Colon (tissue), 2 donors: ENCODE data around the gene MTCL1.

ENCODE experiments used
- FAIRE-seq: peaks from 2 replicates; lab custom pipeline; 2012; peaks lifted over from hg19 to GRCh38; lab: Jason Lieb, UNC
- donor health status: control.
- donor health status: control.

MTCL1 gene

DNA sequence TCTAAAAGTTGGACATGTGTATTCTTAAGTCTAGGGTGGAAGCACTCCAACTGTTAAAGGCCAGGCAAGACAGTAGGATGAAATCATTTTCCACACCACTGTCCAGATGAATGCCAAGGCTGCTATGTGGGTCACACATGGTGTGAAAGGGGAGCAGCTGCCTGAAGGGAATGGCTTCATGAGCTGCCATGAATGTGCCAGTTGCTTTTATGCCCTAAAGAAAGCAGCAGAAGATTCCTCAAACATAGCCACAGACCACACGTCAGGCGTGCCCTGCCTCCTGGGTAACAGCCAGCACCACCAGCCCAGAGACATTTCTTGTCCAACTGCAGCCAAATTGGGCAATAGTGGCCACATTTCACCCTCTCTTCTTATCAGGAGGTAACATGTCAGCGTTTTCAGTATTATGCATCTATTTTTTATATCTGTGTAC, 130.2 kb downstream of the MTCL1 start:
- FAIRE-seq = no peak

GRCh38 chr18:8839281-8839680, 133.9 kb downstream of the MTCL1 start:
- FAIRE-seq = no peak

DNA sequence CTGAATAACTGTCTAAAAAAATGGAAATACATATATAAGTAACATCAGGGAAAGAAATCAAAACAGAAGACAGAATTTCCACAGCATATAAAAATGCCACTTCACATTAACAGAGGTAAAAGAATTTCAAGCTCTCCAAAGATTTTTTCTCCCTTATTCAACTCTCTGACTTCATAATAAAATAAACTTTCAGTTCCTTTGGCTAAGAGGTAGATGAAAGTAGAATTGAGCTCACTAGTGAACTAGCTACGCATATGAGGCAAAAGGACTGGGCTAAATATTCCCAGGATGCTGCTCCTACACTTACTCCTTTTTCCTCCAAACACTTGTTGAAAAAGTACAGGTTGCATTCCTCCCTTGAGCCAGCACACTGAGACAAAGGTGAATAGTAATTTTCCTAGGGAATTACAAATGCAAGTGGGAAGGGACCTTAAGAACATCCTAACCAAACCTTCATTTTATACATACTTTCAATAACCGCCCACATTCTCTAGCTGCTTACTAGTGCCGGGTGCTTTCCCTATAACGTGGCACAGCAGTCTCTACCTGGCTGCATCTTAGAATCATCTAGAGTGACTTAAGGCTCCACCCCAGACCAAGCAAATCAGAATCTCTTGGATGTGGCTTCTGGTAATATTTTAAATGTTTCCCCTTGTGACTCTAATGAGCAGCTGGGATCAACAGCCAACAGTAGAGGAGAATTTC, 136.6 kb downstream of the MTCL1 start:
- no peak for FAIRE-seq

DNA sequence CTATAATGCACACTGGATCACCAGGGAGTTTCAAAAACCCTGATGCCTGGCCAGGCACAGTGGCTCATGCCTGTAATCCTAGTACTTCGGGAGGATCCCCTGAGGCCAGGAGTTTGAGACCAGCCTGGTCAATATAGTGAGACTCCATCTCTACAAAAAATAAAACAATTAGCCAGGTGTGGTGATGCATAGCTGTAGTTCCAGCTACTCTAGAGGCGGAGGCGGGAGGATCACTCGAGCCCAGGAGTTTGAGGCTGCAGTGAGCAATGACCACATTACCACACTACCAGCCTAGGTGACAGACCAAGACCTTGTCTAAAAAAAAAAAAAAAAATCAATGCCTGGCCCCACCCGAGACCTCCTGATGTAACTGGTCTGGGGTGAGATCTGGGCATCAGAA, 137.2 kb downstream of the MTCL1 start:
- FAIRE-seq = no peak

- no peak for FAIRE-seq
Observed at GRCh38 chr18:8843005-8843404, 137.6 kb downstream of the MTCL1 start.

DNA sequence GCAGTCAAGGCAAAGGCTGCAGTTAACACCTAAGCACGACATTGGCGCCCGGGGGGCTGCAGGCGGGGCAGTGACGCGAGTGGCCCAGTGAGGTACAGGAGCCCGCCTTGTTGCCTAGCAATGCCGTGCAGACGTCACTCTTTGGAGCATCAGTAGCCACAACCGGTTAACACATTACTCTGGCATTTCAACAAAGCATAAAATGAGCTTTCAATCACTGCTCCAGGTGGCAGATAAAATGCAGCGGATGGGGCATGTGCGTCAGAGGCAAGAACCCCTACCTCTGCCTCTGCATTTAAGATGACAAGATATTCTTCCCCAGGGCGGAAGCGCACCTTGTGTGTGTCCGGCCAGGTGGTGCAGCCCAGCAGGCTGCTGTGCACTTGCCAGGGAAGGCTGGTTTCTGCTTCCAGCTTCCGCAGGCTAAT, 139.4 kb downstream of the MTCL1 start:
- no peak for FAIRE-seq

DNA sequence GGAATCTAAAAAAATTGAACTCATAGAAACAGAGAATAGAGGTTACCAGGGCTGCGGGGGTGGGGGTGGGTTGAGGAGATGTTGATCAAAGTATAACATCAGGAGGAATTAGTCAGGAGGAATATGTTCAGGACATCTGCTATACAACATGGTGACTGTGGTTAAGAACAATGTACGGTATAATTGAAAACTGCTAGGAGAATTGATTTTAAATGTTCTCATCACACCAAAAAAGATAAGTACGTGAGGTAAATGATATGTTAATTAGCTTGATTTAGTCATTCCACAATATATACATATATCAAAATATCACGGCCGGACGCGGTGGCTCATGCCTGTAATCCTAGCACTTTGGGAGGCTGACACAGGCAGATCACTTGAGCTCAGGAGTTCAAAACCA, 140.2 kb downstream of the MTCL1 start:
- FAIRE-seq = no peak

- no peak for FAIRE-seq
Observed at GRCh38 chr18:8847066-8847755, 141.9 kb downstream of the MTCL1 start.

DNA sequence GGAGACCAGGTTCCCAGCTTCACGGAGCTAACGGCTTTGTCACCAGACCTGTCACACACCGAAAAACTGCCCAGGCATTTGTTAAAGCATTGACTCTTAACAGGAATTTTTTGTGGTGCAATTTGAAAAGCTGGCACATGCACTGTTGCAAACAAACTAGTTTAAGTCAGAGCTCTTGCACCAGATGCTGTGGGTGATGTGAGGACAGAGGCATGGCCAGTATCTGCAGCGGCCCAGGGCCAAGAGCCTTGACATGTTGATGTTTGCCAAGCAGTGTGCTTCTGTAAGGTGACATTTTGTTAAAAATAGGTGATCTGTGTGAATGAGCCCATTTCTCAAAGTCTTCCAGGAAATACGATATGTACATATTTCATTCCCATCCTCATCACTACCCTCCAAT, 142.5 kb downstream of the MTCL1 start:
- FAIRE-seq = no peak

- FAIRE-seq = no peak
Observed at GRCh38 chr18:8848541-8848940, 143.2 kb downstream of the MTCL1 start.

- FAIRE-seq = no peak
Observed at GRCh38 chr18:8849696-8850095, 144.3 kb downstream of the MTCL1 start.

DNA sequence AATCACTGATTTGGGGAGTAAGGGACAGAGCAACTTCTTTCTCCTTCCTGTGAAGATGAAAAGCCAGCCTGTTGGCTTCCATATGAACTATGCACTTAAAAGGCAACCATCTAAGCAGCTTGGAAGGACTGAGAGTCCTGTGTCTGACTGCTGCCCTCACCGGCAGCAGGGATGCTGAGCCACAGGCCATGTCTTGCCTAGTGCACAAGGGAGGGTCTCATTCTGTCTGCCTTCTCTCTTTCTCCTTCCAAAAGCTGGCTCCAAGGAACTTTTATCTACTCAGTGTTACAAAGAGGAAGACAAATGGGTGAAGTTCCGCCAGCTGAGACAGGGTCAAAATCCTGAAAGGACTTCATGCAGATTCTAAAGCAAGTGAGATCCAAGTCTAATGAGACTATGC, 146.3 kb downstream of the MTCL1 start:
- FAIRE-seq = no peak

- no peak for FAIRE-seq
Observed at GRCh38 chr18:8854550-8854949, 149.2 kb downstream of the MTCL1 start.

DNA sequence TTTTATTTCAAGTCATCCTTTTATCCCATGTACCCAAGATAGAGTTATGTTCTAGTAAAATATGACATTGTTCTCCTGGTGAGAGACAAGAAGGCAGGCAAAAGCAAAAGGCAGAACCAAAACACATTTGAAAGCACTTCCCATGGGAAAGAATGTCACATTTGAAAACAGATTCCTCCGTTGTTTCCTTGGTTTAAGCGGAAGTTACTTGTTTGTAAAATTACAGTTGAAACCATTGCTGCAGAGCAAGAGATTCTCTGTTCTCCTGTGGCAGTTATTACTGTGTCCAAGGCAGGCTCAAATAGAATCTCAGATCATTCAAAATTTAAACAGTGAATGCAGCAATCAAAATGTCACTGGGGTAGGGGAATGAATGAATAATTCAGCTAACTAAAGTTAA, 149.6 kb downstream of the MTCL1 start:
- no peak for FAIRE-seq

DNA sequence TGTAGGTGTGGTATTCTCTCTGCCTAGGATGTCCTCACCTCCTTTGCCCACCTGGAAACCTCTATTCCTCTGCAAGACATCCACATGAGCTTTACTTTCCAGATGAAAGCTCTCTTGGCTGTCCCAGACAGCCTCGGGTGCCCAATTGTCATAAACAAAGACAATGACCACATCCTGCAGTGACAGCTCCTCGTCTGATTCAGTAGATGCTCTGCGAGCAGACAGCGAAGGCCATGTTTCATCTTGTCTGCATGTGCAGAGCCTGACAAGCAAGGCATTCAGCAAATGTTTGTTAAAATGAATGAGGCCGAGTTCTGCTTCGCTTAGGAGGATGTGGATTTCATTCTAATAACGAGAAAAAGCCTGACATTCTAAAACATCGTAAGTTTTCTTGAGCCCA, 150.9 kb downstream of the MTCL1 start:
- no peak for FAIRE-seq

DNA sequence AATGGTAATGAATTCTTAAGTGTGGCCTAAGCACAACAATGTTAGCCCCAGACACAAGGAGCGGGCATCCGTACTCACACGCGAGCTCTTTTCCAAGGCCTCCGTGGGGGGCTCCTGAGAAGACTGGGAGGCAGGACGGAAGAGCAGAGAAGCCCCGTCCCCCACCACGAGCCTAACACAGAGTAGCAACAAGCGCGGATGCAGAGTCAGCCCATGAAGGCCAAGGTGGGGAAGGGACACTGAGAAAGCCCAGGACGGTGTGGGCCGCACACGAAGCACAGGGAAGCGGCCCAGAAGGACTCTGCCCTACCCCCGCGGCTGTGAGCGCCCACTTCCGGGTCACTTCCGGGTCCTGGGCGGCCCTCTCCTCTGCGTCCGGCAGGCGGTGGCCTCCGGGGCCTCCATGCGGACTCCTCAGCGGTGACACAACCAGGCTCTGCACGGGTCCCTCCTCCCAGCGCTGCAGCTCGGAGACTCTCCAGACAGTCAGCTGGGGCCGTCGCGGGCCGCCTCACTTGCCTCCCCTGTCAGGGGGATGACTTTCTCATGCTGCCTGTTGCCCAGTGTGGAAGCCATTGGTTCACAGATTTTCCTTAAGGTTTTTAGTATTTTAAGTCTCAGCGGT, 151.5 kb downstream of the MTCL1 start:
- no peak for FAIRE-seq

DNA sequence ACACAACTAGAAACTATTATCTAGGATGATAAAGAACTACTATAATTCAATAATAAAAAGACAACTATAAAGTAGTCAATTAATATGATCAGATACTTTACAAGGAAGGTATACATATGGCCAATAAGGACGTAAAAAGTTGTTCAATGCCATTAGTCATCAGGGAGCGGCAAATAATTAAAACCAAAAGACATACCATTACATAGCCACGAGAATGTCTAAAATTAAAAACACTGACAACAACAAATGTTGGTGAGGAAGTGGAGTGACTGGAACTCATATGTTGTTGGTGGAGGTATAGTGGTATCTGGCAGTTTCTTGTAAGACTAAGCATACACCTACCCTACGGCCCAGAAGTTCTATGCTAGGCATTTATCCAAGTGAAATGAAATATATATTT, 152.4 kb downstream of the MTCL1 start:
- no peak for FAIRE-seq

DNA sequence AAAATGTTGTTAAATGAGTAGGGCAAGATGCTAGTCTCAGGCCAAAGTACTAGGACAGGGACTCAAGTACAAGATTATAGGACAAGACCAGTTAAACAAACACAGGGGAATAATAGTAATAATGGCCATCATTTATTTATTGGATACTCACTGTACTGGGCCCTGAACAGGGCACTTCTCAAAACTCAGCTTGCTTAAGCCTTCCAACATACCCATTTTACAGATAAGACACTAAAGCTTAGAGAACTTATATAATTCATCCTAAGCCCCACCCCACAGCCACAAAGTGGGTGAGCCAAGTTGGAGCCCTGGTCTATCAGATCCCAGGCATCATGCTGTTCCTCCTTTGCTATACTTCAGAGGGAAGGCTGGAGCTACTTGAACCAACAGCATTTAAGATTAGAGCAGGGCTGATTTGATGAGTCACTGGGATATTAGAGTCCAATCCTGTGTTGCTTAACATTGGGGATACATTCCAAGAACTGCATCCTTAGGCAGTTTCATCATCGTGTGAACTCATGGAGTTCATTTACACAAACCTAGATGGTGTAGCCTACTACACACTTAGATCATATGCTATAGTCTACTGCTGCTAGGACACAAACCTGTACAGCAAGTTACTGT, 153.6 kb downstream of the MTCL1 start:
- no peak for FAIRE-seq

DNA sequence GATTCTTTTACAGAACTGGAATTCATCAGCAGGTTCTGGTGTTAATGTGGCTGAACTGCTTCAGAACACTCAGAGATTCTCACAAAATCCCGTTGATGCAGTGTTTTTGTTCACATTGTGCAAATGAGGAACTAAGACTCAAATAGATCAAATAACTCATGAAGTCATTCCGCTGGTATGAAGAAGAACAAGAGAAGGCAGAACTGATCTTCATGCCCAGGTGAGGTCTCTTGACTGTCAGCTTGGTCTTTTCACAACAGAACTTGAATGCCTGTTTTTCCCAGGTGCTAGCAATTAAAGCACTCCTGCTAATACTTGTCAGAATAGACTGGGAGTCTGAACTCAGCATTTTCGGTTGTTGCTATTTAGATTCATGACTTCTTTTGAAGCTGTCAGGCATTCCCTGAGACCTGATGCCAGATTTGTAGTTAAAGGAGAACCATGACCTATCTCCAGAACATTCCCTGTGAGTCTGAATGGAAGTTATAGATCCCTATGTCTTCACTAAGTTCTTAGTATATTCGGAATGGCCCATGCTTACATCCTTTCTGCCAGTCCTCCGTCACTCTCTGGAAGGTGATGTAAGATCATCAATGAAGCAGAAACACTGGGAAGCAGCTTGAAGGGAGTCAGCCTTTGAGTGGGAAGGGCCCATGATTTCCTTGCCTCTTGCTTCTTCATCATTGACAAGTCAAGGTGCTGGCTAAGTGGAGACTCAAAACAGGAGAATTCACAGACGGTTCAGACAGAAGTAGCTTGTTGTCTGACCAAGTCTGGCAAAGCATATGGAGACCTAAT, 155.7 kb downstream of the MTCL1 start:
- FAIRE-seq = no peak

- no peak for FAIRE-seq
Observed at GRCh38 chr18:8863427-8863826, 158.1 kb downstream of the MTCL1 start.

GRCh38 chr18:8865934-8866333, 160.6 kb downstream of the MTCL1 start:
- no peak for FAIRE-seq

DNA sequence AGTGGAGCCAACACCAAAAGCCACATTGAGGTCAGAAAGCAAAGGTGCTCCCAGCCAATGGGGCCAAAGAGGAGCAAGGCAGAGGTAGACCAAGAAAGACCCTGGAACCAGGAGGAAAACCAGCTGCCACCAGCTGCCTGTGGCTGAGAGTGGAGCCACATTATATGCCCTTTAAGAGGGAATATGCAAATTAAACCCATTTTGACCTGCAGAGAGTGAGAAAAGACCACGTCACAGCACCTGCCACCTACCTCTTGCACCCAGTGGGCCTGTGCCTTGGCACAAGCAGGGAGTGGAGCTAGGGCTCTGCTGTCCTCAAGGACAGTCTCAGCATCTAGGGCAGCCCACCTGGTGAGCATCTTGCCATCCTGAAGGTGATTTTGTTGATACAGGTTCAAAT, 161.3 kb downstream of the MTCL1 start:
- no peak for FAIRE-seq
